ENCODE measurements around the gene SPATA2L.

GRCh38 chr16:89696670-89697128 lies 4.8 kb downstream of the SPATA2L start:
- TF ChIP-seq CTCF (IDR thresholded peaks at IDR 0.05; ENCODE audit: borderline replicate concordance, extremely low read depth, low read length, poor library complexity, severe bottlenecking) (no peak), EZH2 (IDR thresholded peaks at IDR 0.05; ENCODE audit: borderline replicate concordance, low read depth, low read length, severe bottlenecking) (no peak)

Measured in DND-41 (cell line).